Ascending aorta (tissue), 2 donors: ENCODE measurements around the gene GEMIN7. TPM values are rescaled to one million over a fixed set of nuclear protein-coding genes. Genes with fewer than 3 reads are reported as not detected.

Experiments
- DNase-seq, 2 donors: peaks; one replicate each; pipeline ENCODE4 v3.0.0-alpha.2; 2019; ENCODE audit warnings: low spot score in 2 of 2
- H3K27ac ChIP-seq, 2 donors: fragments of 200-600 bp; sonication (generic); one replicate each; pipeline ENCODE4 v1.5.1; 2016 to 2017; ENCODE audit warnings: mild to moderate bottlenecking in 1 of 2
- H3K27me3 ChIP-seq: fragments of 200-600 bp; sonication (generic); one replicate; pipeline ENCODE4 v1.5.1; 2017
- H3K36me3 ChIP-seq, 2 donors: fragments of 200-600 bp; sonication (generic); one replicate each; pipeline ENCODE4 v1.5.1; 2016
- H3K4me1 ChIP-seq, 2 donors: fragments of 200-600 bp; sonication (generic); one replicate each; pipeline ENCODE4 v1.5.1; 2016 to 2017; ENCODE audit warnings: mild to moderate bottlenecking in 1 of 2
- H3K4me3 ChIP-seq, 2 donors: fragments of 200-600 bp; sonication (generic); one replicate each; pipeline ENCODE4 v1.5.1; 2016 to 2017; ENCODE audit warnings: mild to moderate bottlenecking in 1 of 2
- H3K9me3 ChIP-seq, 2 donors: fragments of 200-600 bp; sonication (generic); one replicate each; pipeline ENCODE4 v1.5.1; 2016
- CTCF ChIP-seq, 3 experiments: fragments of 200-600 bp in 2 of 3; fragments of 450-650 bp in 1 of 3; sonication (generic) in 2 of 3; IDR thresholded peaks; one replicate each; pipeline ENCODE4 v1.5.1; 2016 to 2019; ENCODE audit warnings: antibody characterized with exemption in 3 of 3, mild to moderate bottlenecking in 1 of 3, moderate library complexity in 1 of 3
- intact Hi-C: fragments of 100-400 bp; cut with DNase I; formaldehyde crosslinking; loops from one replicate; pipeline ENCODE4 v1.15.1; 2023
- total RNA-seq: library from RNA; depleted of rRNA; stranded (reverse); fragments of >200 nt; gene quantifications from one replicate; pipeline ENCODE4 v1.1.0, GENCODE V29; 2016

The GEMIN7 gene
- total RNA-seq, 1 donor from 2014 or later: 48.2 TPM

GRCh38 chr19:45138303-45138751 is 59.3 kb downstream of the GEMIN7 start:
- Histone ChIP-seq H3K27ac (no peak overlapping the region), H3K27me3 (no peaks in the 10 kb centered on the region), H3K36me3 (peaks cover 21 to 28% of the 10 kb centered on the region in 2 donors), H3K9me3 (no peaks in the 10 kb centered on the region), H3K4me3 (no peak overlapping the region), H3K4me1 (no peaks in the 10 kb centered on the region)
- DNase-seq: no peak
- intact Hi-C loops: no loop called here
- TF ChIP-seq CTCF (IDR thresholded peaks at IDR 0.05): no peak

- Histone ChIP-seq H3K27me3 (no peaks in the 10 kb centered on the region), H3K4me3 (no peak overlapping the region), H3K9me3 (no peaks in the 10 kb centered on the region), H3K27ac (no peak overlapping the region), H3K36me3 (peaks cover 33 to 35% of the 10 kb centered on the region in 2 donors), H3K4me1 (no peaks in the 10 kb centered on the region)
- intact Hi-C loops: no loop called here
- no peak for DNase-seq
- no peak for TF ChIP-seq CTCF (IDR thresholded peaks at IDR 0.05)
These were observed 60.5 kb downstream of the GEMIN7 start for GRCh38 chr19:45139286-45140143.

- Histone ChIP-seq H3K9me3 (no peaks in the 10 kb centered on the region), H3K27me3 (no peaks in the 10 kb centered on the region), H3K27ac (no peak overlapping the region), H3K4me3 (no peak overlapping the region), H3K4me1 (no peaks in the 10 kb centered on the region), H3K36me3 (peaks cover 38 to 41% of the 10 kb centered on the region in 2 donors)
- DNase-seq: no peak
- TF ChIP-seq CTCF (IDR thresholded peaks at IDR 0.05): no peak
- intact Hi-C loops: no loop called here
These were observed 61.1 kb downstream of the GEMIN7 start for GRCh38 chr19:45140144-45140503.

- Histone ChIP-seq H3K36me3 (peaks cover 42 to 46% of the 10 kb centered on the region in 2 donors), H3K4me3 (no peak overlapping the region), H3K4me1 (no peaks in the 10 kb centered on the region), H3K9me3 (no peaks in the 10 kb centered on the region), H3K27me3 (no peaks in the 10 kb centered on the region), H3K27ac (no peak overlapping the region)
- no peak for DNase-seq
- TF ChIP-seq CTCF (IDR thresholded peaks at IDR 0.05): no peak
- intact Hi-C loops: no loop called here
These were observed 61.5 kb downstream of the GEMIN7 start for GRCh38 chr19:45140533-45140932.

Other genes starting within 250 kb of the GEMIN7 start
- gene NECTIN2, start 233.0 kb upstream of the GEMIN7 start, total RNA-seq: 125 TPM
- 25.5 TPM for gene TOMM40, start 188.0 kb upstream of the GEMIN7 start, total RNA-seq
- gene APOE, start 173.5 kb upstream of the GEMIN7 start, total RNA-seq: 436 TPM
- 17.0 TPM for gene APOC1, start 164.7 kb upstream of the GEMIN7 start, total RNA-seq
- not detected for gene APOC4, start 137.0 kb upstream of the GEMIN7 start, total RNA-seq
- gene APOC2, start 133.2 kb upstream of the GEMIN7 start, total RNA-seq: not detected
- gene CLPTM1, start 123.9 kb upstream of the GEMIN7 start, total RNA-seq: 65.2 TPM
- 8.7 TPM for gene RELB, start 77.8 kb upstream of the GEMIN7 start, total RNA-seq
- 103 TPM for gene CLASRP, start 40.2 kb upstream of the GEMIN7 start, total RNA-seq
- gene ZNF296, start 2.8 kb upstream of the GEMIN7 start, total RNA-seq: not detected
- 17.6 TPM for gene PPP1R37, start 13.9 kb downstream of the GEMIN7 start, total RNA-seq
- gene NKPD1, start 81.7 kb downstream of the GEMIN7 start, total RNA-seq: not detected
- gene TRAPPC6A, start 99.0 kb downstream of the GEMIN7 start, total RNA-seq: 18.3 TPM
- gene BLOC1S3, start 99.5 kb downstream of the GEMIN7 start, total RNA-seq: 0.32 TPM
- gene EXOC3L2, start 166.1 kb downstream of the GEMIN7 start, total RNA-seq: 33.5 TPM
- gene MARK4, start 172.0 kb downstream of the GEMIN7 start, total RNA-seq: 22.8 TPM
- gene CKM, start 243.6 kb downstream of the GEMIN7 start, total RNA-seq: not detected